GM20000 (cell line): ENCODE results near the gene NETO2.

Experiments used
- DNase-seq: peaks from one replicate; pipeline ENCODE4 v3.0.0; 2012; ENCODE audit warnings: low spot score
- CTCF ChIP-seq: IDR thresholded peaks from 2 replicates; pipeline ENCODE4 v1.5.1; 2012; ENCODE audit warnings: mild to moderate bottlenecking, control low read depth; ENCODE audit errors: extremely low read depth, missing control alignments

The NETO2 gene

GRCh38 chr16:47096297-47096696, 47.4 kb downstream of the NETO2 start:
- no peak for TF ChIP-seq CTCF
- no peak for DNase-seq

GRCh38 chr16:47084198-47084597, 59.5 kb downstream of the NETO2 start:
- DNase-seq: no peak
- TF ChIP-seq CTCF: no peak

- no peak for TF ChIP-seq CTCF
- DNase-seq: no peak
Measured at GRCh38 chr16:47082099-47082865, 61.5 kb downstream of the NETO2 start.

- no peak for TF ChIP-seq CTCF
- DNase-seq: no peak
Measured at GRCh38 chr16:47081115-47081514, 62.6 kb downstream of the NETO2 start.

- TF ChIP-seq CTCF: no peak
- DNase-seq: no peak
Measured at GRCh38 chr16:47079860-47080259, 63.9 kb downstream of the NETO2 start.

- peak; percentile 24 for DNase-seq
- no peak for TF ChIP-seq CTCF
Measured at GRCh38 chr16:47073223-47074155, 70.3 kb downstream of the NETO2 start.

- TF ChIP-seq CTCF: no peak
Measured at GRCh38 chr16:47072158-47072557, 71.6 kb downstream of the NETO2 start.

More at GRCh38 chr16:47072158-47072557, 71.6 kb downstream of the NETO2 start:
- DNase-seq: no peak
